ENCODE measurements around the gene IFI27.

The IFI27 gene

GRCh38 chr14:94080621-94081385, 29.7 kb upstream of the IFI27 start, which contains the start of the genes DDX24 and IFI27L1:
TSS of gene DDX24 (minus strand) at chr14:94081202. CDS start at chr14:94079742, 1,460 bp downstream.
TSS of gene IFI27L1 (plus strand) at chr14:94081310. CDS start at chr14:94096938, 15,628 bp downstream.
- Histone ChIP-seq H3K27me3 (ENCODE audit: control insufficient read depth, insufficient read depth, low read length) (no peaks in the 10 kb centered on the region), H3K4me1 (ENCODE audit: control insufficient read depth, insufficient read depth, low read length) (0 out of 2 replicates have a peak, but pooled peaks cover 1% of the 10 kb centered on the region), H3K9me3 (ENCODE audit: control insufficient read depth, insufficient read depth, low read length) (no peaks in the 10 kb centered on the region), H3K27ac (ENCODE audit: low read length) (no peak within 1 kb of the TSS), H3K4me3 (ENCODE audit: low read length) (peak within 1 kb of the TSS; percentile 89), H3K36me3 (ENCODE audit: control insufficient read depth, insufficient read depth, low read length) (peaks cover 7% of the 10 kb centered on the region; the same call in 1 of the 2 replicates)
- peak; percentile 73 for DNase-seq (ENCODE audit: low read depth, low spot score)
- no CpG with 5 or more reads among the region's 77 CpGs for WGBS (ENCODE audit: insufficient coverage, insufficient read length)

GRCh38 chr14:94081386-94081820, 29.1 kb upstream of the IFI27 start:
- Histone ChIP-seq H3K4me1 (ENCODE audit: control insufficient read depth, insufficient read depth, low read length) (0 out of 2 replicates have a peak, but pooled peaks cover 1% of the 10 kb centered on the region), H3K9me3 (ENCODE audit: control insufficient read depth, insufficient read depth, low read length) (no peaks in the 10 kb centered on the region), H3K27me3 (ENCODE audit: control insufficient read depth, insufficient read depth, low read length) (no peaks in the 10 kb centered on the region), H3K4me3 (ENCODE audit: low read length) (peak overlapping the region; percentile 89; the same call in 1 of the 2 replicates), H3K27ac (ENCODE audit: low read length) (no peak overlapping the region), H3K36me3 (ENCODE audit: control insufficient read depth, insufficient read depth, low read length) (peaks cover 7% of the 10 kb centered on the region; the same call in 1 of the 2 replicates)
- WGBS (ENCODE audit: insufficient coverage, insufficient read length), result no CpG with 5 or more reads among the region's 19 CpGs
- DNase-seq (ENCODE audit: low read depth, low spot score), result no peak

GRCh38 chr14:94087891-94088290, 22.6 kb upstream of the IFI27 start:
- WGBS (ENCODE audit: insufficient coverage, insufficient read length), result no CpG with 5 or more reads among the region's 4 CpGs
- H3K27me3 ChIP-seq (ENCODE audit: control insufficient read depth, insufficient read depth, low read length), result no peaks in the 10 kb centered on the region
- H3K4me1 ChIP-seq (ENCODE audit: control insufficient read depth, insufficient read depth, low read length), result no peaks in the 10 kb centered on the region
- H3K27ac ChIP-seq (ENCODE audit: low read length), result no peak overlapping the region
- no peaks in the 10 kb centered on the region for H3K9me3 ChIP-seq (ENCODE audit: control insufficient read depth, insufficient read depth, low read length)
- H3K36me3 ChIP-seq (ENCODE audit: control insufficient read depth, insufficient read depth, low read length), result no peaks in the 10 kb centered on the region
- DNase-seq (ENCODE audit: low read depth, low spot score), result no peak
- no peak overlapping the region for H3K4me3 ChIP-seq (ENCODE audit: low read length)

GRCh38 chr14:94088516-94088915, 22.0 kb upstream of the IFI27 start:
- Histone ChIP-seq H3K27ac (ENCODE audit: low read length) (no peak overlapping the region), H3K4me1 (ENCODE audit: control insufficient read depth, insufficient read depth, low read length) (no peaks in the 10 kb centered on the region), H3K36me3 (ENCODE audit: control insufficient read depth, insufficient read depth, low read length) (no peaks in the 10 kb centered on the region), H3K27me3 (ENCODE audit: control insufficient read depth, insufficient read depth, low read length) (no peaks in the 10 kb centered on the region), H3K9me3 (ENCODE audit: control insufficient read depth, insufficient read depth, low read length) (no peaks in the 10 kb centered on the region), H3K4me3 (ENCODE audit: low read length) (no peak overlapping the region)
- no peak for DNase-seq (ENCODE audit: low read depth, low spot score)
- no CpG with 5 or more reads among the region's 5 CpGs for WGBS (ENCODE audit: insufficient coverage, insufficient read length)

- Histone ChIP-seq H3K4me3 (ENCODE audit: low read length) (no peak overlapping the region), H3K27ac (ENCODE audit: low read length) (no peak overlapping the region), H3K27me3 (ENCODE audit: control insufficient read depth, insufficient read depth, low read length) (no peaks in the 10 kb centered on the region), H3K4me1 (ENCODE audit: control insufficient read depth, insufficient read depth, low read length) (no peaks in the 10 kb centered on the region), H3K9me3 (ENCODE audit: control insufficient read depth, insufficient read depth, low read length) (no peaks in the 10 kb centered on the region), H3K36me3 (ENCODE audit: control insufficient read depth, insufficient read depth, low read length) (no peaks in the 10 kb centered on the region)
- WGBS (ENCODE audit: insufficient coverage, insufficient read length), result no CpG with 5 or more reads among the region's 4 CpGs
- no peak for DNase-seq (ENCODE audit: low read depth, low spot score)
Measured at GRCh38 chr14:94089479-94089878, 21.1 kb upstream of the IFI27 start.

- Histone ChIP-seq H3K36me3 (ENCODE audit: control insufficient read depth, insufficient read depth, low read length) (no peaks in the 10 kb centered on the region; the same call in 1 of the 2 replicates), H3K27ac (ENCODE audit: low read length) (no peak overlapping the region), H3K27me3 (ENCODE audit: control insufficient read depth, insufficient read depth, low read length) (no peaks in the 10 kb centered on the region), H3K9me3 (ENCODE audit: control insufficient read depth, insufficient read depth, low read length) (no peaks in the 10 kb centered on the region), H3K4me3 (ENCODE audit: low read length) (no peak overlapping the region), H3K4me1 (ENCODE audit: control insufficient read depth, insufficient read depth, low read length) (no peaks in the 10 kb centered on the region)
- no peak for DNase-seq (ENCODE audit: low read depth, low spot score)
- WGBS (ENCODE audit: insufficient coverage, insufficient read length), result no CpG with 5 or more reads among the region's 2 CpGs
Measured at GRCh38 chr14:94093418-94093817, 17.1 kb upstream of the IFI27 start.

- no peak for DNase-seq (ENCODE audit: low read depth, low spot score)
- Histone ChIP-seq H3K27me3 (ENCODE audit: control insufficient read depth, insufficient read depth, low read length) (no peaks in the 10 kb centered on the region), H3K27ac (ENCODE audit: low read length) (no peak overlapping the region), H3K36me3 (ENCODE audit: control insufficient read depth, insufficient read depth, low read length) (no peaks in the 10 kb centered on the region; the same call in 1 of the 2 replicates), H3K4me3 (ENCODE audit: low read length) (no peak overlapping the region), H3K9me3 (ENCODE audit: control insufficient read depth, insufficient read depth, low read length) (no peaks in the 10 kb centered on the region), H3K4me1 (ENCODE audit: control insufficient read depth, insufficient read depth, low read length) (no peaks in the 10 kb centered on the region)
- WGBS (ENCODE audit: insufficient coverage, insufficient read length), result no CpG with 5 or more reads among the region's 4 CpGs
Measured at GRCh38 chr14:94097091-94097490, 13.4 kb upstream of the IFI27 start.

- Histone ChIP-seq H3K4me3 (ENCODE audit: low read length) (no peak overlapping the region), H3K27me3 (ENCODE audit: control insufficient read depth, insufficient read depth, low read length) (no peaks in the 10 kb centered on the region), H3K27ac (ENCODE audit: low read length) (no peak overlapping the region), H3K9me3 (ENCODE audit: control insufficient read depth, insufficient read depth, low read length) (no peaks in the 10 kb centered on the region), H3K36me3 (ENCODE audit: control insufficient read depth, insufficient read depth, low read length) (no peaks in the 10 kb centered on the region; the same call in 1 of the 2 replicates), H3K4me1 (ENCODE audit: control insufficient read depth, insufficient read depth, low read length) (no peaks in the 10 kb centered on the region)
- no CpG with 5 or more reads among the region's 10 CpGs for WGBS (ENCODE audit: insufficient coverage, insufficient read length)
- no peak for DNase-seq (ENCODE audit: low read depth, low spot score)
Measured at GRCh38 chr14:94098326-94098992, 12.1 kb upstream of the IFI27 start.

- Histone ChIP-seq H3K4me1 (ENCODE audit: control insufficient read depth, insufficient read depth, low read length) (no peaks in the 10 kb centered on the region), H3K4me3 (ENCODE audit: low read length) (no peak overlapping the region), H3K27me3 (ENCODE audit: control insufficient read depth, insufficient read depth, low read length) (no peaks in the 10 kb centered on the region), H3K9me3 (ENCODE audit: control insufficient read depth, insufficient read depth, low read length) (no peaks in the 10 kb centered on the region), H3K36me3 (ENCODE audit: control insufficient read depth, insufficient read depth, low read length) (no peaks in the 10 kb centered on the region; the same call in 1 of the 2 replicates), H3K27ac (ENCODE audit: low read length) (no peak overlapping the region)
- WGBS (ENCODE audit: insufficient coverage, insufficient read length), result no CpG with 5 or more reads among the region's 6 CpGs
- no peak for DNase-seq (ENCODE audit: low read depth, low spot score)
Measured at GRCh38 chr14:94099006-94099405, 11.5 kb upstream of the IFI27 start.

- no peak for DNase-seq (ENCODE audit: low read depth, low spot score)
- Histone ChIP-seq H3K4me1 (ENCODE audit: control insufficient read depth, insufficient read depth, low read length) (no peaks in the 10 kb centered on the region), H3K27ac (ENCODE audit: low read length) (no peak overlapping the region), H3K36me3 (ENCODE audit: control insufficient read depth, insufficient read depth, low read length) (no peaks in the 10 kb centered on the region; the same call in 1 of the 2 replicates), H3K27me3 (ENCODE audit: control insufficient read depth, insufficient read depth, low read length) (no peaks in the 10 kb centered on the region), H3K9me3 (ENCODE audit: control insufficient read depth, insufficient read depth, low read length) (no peaks in the 10 kb centered on the region), H3K4me3 (ENCODE audit: low read length) (no peak overlapping the region)
- no CpG with 5 or more reads among the region's 4 CpGs for WGBS (ENCODE audit: insufficient coverage, insufficient read length)
Measured at GRCh38 chr14:94100847-94101246, 9.7 kb upstream of the IFI27 start.
